GM23248 (cell line): ENCODE results near the gene MAP4K2.

Experiments
- EZH2 ChIP-seq: fragments of 200-600 bp; sonication (generic); IDR thresholded peaks from 2 replicates; pipeline ENCODE4 v1.6.1; 2018; ENCODE audit warnings: antibody characterized with exemption, mild to moderate bottlenecking; ENCODE audit not compliant: insufficient read depth, poor library complexity, severe bottlenecking
- EZH2phosphoT487 ChIP-seq: fragments of 200-600 bp; sonication (generic); IDR thresholded peaks from 2 replicates; pipeline ENCODE4 v1.6.1; 2018; ENCODE audit warnings: antibody characterized with exemption, moderate library complexity, mild to moderate bottlenecking, low read depth; ENCODE audit not compliant: insufficient read depth

- TF ChIP-seq EZH2 (no peak), EZH2phosphoT487 (no peak)
These were observed 28.4 kb upstream of the MAP4K2 start for GRCh38 chr11:64831411-64831891.
